Measurements from ENCODE around the gene DAAM1. TPM values are rescaled to one million over a fixed set of nuclear protein-coding genes. Genes with fewer than 3 reads are reported as not detected.

Gene DAAM1
- total and polyA plus RNA-seq, 12 donors = 22.8 to 102 (median 75.2) TPM

DNA sequence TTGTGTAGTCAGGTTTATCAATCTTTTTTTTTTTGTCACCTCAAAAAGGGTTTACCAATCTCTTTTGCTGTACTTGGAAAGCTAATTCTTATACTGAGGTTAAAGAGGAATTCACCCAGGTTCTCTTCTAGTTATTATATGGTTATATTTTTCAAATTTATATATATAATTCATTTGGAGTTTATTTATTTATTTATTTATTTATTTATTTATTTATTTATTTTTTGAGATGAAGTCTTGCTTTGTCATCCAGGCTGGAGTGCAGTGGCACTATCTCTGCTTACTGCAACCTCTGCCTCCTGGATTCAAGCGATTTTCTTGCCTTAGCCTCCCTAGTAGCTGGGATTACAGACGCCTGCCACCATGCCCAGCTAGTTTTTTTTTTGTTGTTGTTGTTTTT lies 202.9 kb downstream of the DAAM1 start:
- Histone ChIP-seq H3K36me3 (no peaks in the 10 kb centered on the region), H3K4me1 (no peaks in the 10 kb centered on the region), H3K27ac (no peak overlapping the region), H3K9me3 (peaks cover 0 to 5% (median 0%) of the 10 kb centered on the region in 11 donors), H3K27me3 (no peaks in the 10 kb centered on the region), H3K4me3 (no peak overlapping the region)
- 92% methylated on average over 2 of the region's 2 CpGs for WGBS, 2 donors
- intact Hi-C loops (cut with DNase I) = no loop called here
- TF ChIP-seq, protein P1, sequence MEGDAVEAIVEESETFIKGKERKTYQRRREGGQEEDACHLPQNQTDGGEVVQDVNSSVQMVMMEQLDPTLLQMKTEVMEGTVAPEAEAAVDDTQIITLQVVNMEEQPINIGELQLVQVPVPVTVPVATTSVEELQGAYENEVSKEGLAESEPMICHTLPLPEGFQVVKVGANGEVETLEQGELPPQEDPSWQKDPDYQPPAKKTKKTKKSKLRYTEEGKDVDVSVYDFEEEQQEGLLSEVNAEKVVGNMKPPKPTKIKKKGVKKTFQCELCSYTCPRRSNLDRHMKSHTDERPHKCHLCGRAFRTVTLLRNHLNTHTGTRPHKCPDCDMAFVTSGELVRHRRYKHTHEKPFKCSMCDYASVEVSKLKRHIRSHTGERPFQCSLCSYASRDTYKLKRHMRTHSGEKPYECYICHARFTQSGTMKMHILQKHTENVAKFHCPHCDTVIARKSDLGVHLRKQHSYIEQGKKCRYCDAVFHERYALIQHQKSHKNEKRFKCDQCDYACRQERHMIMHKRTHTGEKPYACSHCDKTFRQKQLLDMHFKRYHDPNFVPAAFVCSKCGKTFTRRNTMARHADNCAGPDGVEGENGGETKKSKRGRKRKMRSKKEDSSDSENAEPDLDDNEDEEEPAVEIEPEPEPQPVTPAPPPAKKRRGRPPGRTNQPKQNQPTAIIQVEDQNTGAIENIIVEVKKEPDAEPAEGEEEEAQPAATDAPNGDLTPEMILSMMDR (IDR thresholded peaks at IDR 0.05) = no peak
- DNase-seq (no peak), ATAC-seq (no peak)

DNA sequence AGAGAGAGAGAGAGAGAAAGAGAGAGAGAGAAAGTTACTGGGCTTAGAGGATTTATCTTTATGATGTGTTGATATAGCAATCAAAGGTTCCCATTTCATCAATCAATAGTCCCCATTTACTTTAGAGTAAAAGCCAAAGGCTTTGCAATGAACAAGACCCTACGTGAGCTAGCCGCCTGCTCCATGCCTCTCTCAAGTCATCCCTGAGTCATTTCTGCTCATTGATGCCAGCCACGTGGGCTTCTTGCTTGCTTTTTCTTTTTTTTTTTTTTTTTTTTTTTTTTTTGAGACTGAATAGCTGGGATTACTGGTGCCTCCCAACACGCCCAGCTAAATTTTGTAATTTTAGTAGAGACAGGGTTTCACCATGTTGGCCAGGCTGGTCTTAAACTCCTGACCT lies 205.8 kb downstream of the DAAM1 start:
- intact Hi-C loops (cut with DNase I) = no loop called here
- ATAC-seq = no peak
- no peaks in the 10 kb centered on the region for H3K36me3 ChIP-seq
- H3K4me3 ChIP-seq = no peak overlapping the region
- no peaks in the 10 kb centered on the region for H3K27me3 ChIP-seq
- no peak for DNase-seq
- TF ChIP-seq, protein P1 (IDR thresholded peaks at IDR 0.05) = no peak
- WGBS, 2 donors = 89 to 93% methylated on average over 4 of the region's 4 CpGs
- H3K4me1 ChIP-seq = peaks cover 0 to 7% (median 0%) of the 10 kb centered on the region in 9 donors
- H3K9me3 ChIP-seq = no peaks in the 10 kb centered on the region
- no peak overlapping the region for H3K27ac ChIP-seq

DNA sequence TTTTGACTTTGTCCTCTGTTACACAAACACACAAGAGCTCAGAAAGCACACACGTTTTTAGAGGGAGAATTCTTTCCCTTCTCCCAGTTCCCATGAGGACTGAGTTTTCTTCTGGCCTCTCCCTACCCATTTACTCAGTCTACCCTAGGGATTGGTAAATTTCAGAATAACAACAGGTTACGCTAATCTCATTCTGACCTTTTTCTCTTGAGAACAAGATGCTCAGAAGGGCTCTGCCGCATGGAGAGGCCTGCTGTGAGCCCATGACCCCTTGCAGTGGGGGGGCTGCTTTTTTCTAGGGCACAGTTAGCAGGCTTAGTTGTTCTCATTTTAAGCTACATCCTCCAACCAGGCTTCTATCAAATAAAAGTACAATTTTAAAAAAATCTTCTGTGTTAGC lies 207.2 kb downstream of the DAAM1 start:
- Histone ChIP-seq H3K9me3 (peaks cover 0 to 5% (median 0%) of the 10 kb centered on the region in 11 donors), H3K27me3 (no peaks in the 10 kb centered on the region), H3K4me1 (peaks cover 0 to 7% (median 0%) of the 10 kb centered on the region in 9 donors), H3K36me3 (no peaks in the 10 kb centered on the region), H3K27ac (no peak overlapping the region), H3K4me3 (no peak overlapping the region)
- ATAC-seq (no peak), DNase-seq (no peak)
- intact Hi-C loops (cut with DNase I) = no loop called here
- TF ChIP-seq, protein P1 (IDR thresholded peaks at IDR 0.05) = no peak
- WGBS, 2 donors = 73 to 74% methylated on average over 3 of the region's 3 CpGs

DNA sequence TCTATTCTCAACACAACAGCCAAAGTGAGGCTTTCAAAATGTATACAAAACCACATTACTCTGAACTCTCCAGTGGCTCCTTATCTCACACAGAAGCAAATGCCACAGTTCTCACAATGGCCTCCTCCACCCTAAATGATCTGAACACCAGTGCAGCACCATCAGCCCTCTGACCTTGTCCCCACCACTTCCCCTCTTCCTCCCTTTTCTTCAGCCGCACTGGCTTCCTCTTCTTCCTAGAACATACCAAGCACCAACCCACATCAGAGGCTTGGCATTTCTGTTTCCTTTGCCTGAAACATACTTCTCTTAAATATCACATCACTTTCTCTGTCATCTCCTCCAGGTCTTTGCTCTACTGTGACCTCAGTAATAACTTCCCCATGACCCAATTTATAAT lies 210.4 kb downstream of the DAAM1 start:
- intact Hi-C loops (cut with DNase I) = no loop called here
- TF ChIP-seq, protein P1 (IDR thresholded peaks at IDR 0.05) = no peak
- Histone ChIP-seq H3K4me3 (no peak overlapping the region), H3K4me1 (peaks cover 0 to 7% (median 0%) of the 10 kb centered on the region in 9 donors), H3K27me3 (no peaks in the 10 kb centered on the region), H3K36me3 (no peaks in the 10 kb centered on the region), H3K9me3 (peaks cover 0 to 7% (median 0%) of the 10 kb centered on the region in 11 donors), H3K27ac (no peak overlapping the region)
- DNase-seq (no peak), ATAC-seq (peak in 1 of 8 donors; percentile 33)
- WGBS, 2 donors = 61 to 72% methylated on average over 1 of the region's 1 CpG
